Measurements from ENCODE around the gene DYNLT1.

The DYNLT1 gene

GRCh38 chr6:158686311-158686710 is 41.8 kb upstream of the DYNLT1 start:
- Histone ChIP-seq H2BK15ac (ENCODE audit: low read length) (no peak overlapping the region), H3K9me3 (replicated peaks in 1 of 2; ENCODE audit: control insufficient read depth in 2 of 2, insufficient read depth in 1 of 2, low read depth in 1 of 2, low read length in 2 of 2) (no peaks in the 10 kb centered on the region), H2AFZ (ENCODE audit: low read length) (no peak overlapping the region), H2BK120ac (ENCODE audit: low read depth, low read length) (no peak overlapping the region), H2AK5ac (ENCODE audit: low read depth, low read length) (no peak overlapping the region), H4K91ac (ENCODE audit: low read depth, low read length, poor library complexity) (no peak overlapping the region), H3K9ac (ENCODE audit: low read depth, low read length, poor library complexity) (no peak overlapping the region), H3K36me3 (replicated peaks in 1 of 2; ENCODE audit: control insufficient read depth in 2 of 2, insufficient read depth in 2 of 2, low read length in 2 of 2) (peaks cover 0 to 2% of the 10 kb centered on the region in 2 donors), H3K79me1 (ENCODE audit: low read depth, low read length) (no peaks in the 10 kb centered on the region), H2BK12ac (ENCODE audit: low read length) (no peak overlapping the region), H3K4me2 (ENCODE audit: insufficient read depth, low read length, poor library complexity, severe bottlenecking) (no peak overlapping the region), H3K4ac (ENCODE audit: low read length) (no peak overlapping the region), H3K23ac (ENCODE audit: low read depth, low read length, poor library complexity) (no peak overlapping the region), H3K18ac (ENCODE audit: low read length) (no peak overlapping the region), H3K4me1 (ENCODE audit: control insufficient read depth in 2 of 2, insufficient read depth in 1 of 2, low read depth in 1 of 2, low read length in 2 of 2) (no peaks in the 10 kb centered on the region), H2BK5ac (ENCODE audit: low read length) (no peak overlapping the region), H3K27ac (replicated peaks; ENCODE audit: low read length) (no peak overlapping the region), H4K8ac (ENCODE audit: low read depth, low read length) (no peak overlapping the region), H3K4me3 (ENCODE audit: low read length in 2 of 2) (no peak overlapping the region), H3K14ac (ENCODE audit: low read length) (no peak overlapping the region), H3K27me3 (ENCODE audit: control insufficient read depth in 3 of 3, insufficient read depth in 3 of 3, low read depth in 1 of 3, low read length in 3 of 3) (peaks cover 0 to 10% (median 0%) of the 10 kb centered on the region in 3 experiments)
- no CpG with 5 or more reads among the region's 4 CpGs for WGBS, 2 donors (ENCODE audit: extremely low coverage in 2 of 2, insufficient read length in 2 of 2, insufficient replicate concordance in 1 of 2)
- DNase-seq (ENCODE audit: low spot score) = no peak

DNA sequence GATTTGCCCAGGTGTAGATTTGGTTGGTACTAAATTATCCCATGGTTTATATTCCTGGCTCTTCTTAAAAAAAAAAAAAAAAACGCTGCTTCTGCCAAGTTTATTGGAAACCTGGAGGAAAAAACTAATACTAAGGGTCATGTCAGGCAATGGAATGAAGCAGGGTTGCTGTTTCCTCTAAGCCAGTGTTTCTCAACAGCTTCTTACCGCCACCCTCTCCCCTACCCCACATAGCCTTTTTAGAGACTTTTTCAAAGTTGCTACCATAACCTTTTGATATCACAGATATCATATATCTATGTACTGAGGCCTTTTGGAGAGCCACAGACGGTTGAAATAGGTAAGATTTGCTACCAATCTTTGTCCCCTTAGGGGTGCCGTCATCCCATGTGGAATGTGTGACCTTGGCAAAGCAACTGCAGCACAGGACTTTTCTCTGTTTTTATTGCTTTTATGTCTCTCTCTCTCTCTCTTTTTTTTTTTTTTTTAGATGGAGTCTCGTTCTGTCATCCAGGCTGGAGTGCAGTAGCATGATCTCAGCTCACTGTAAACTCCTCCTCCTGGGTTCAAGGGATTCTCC is 40.3 kb upstream of the DYNLT1 start:
- H3K27me3 ChIP-seq (ENCODE audit: control insufficient read depth in 3 of 3, insufficient read depth in 3 of 3, low read depth in 1 of 3, low read length in 3 of 3) = peaks cover 0 to 10% (median 0%) of the 10 kb centered on the region in 3 experiments
- no peak overlapping the region for H2BK120ac ChIP-seq (ENCODE audit: low read depth, low read length)
- H4K91ac ChIP-seq (ENCODE audit: low read depth, low read length, poor library complexity) = no peak overlapping the region
- no peak overlapping the region for H3K23ac ChIP-seq (ENCODE audit: low read depth, low read length, poor library complexity)
- H3K36me3 ChIP-seq (replicated peaks in 1 of 2; ENCODE audit: control insufficient read depth in 2 of 2, insufficient read depth in 2 of 2, low read length in 2 of 2) = no peaks in the 10 kb centered on the region
- no peak overlapping the region for H2BK15ac ChIP-seq (ENCODE audit: low read length)
- no peak for DNase-seq (ENCODE audit: low spot score)
- no CpG with 5 or more reads among the region's 5 CpGs for WGBS, 2 donors (ENCODE audit: extremely low coverage in 2 of 2, insufficient read length in 2 of 2, insufficient replicate concordance in 1 of 2)
- no peak overlapping the region for H2AK5ac ChIP-seq (ENCODE audit: low read depth, low read length)
- no peaks in the 10 kb centered on the region for H3K9me3 ChIP-seq (replicated peaks in 1 of 2; ENCODE audit: control insufficient read depth in 2 of 2, insufficient read depth in 1 of 2, low read depth in 1 of 2, low read length in 2 of 2)
- H3K79me1 ChIP-seq (ENCODE audit: low read depth, low read length) = no peaks in the 10 kb centered on the region
- H2BK5ac ChIP-seq (ENCODE audit: low read length) = no peak overlapping the region
- H3K4me3 ChIP-seq (ENCODE audit: low read length in 2 of 2) = no peak overlapping the region
- H2AFZ ChIP-seq (ENCODE audit: low read length) = no peak overlapping the region
- no peak overlapping the region for H2BK12ac ChIP-seq (ENCODE audit: low read length)
- H3K4ac ChIP-seq (ENCODE audit: low read length) = no peak overlapping the region
- no peak overlapping the region for H3K14ac ChIP-seq (ENCODE audit: low read length)
- no peak overlapping the region for H3K27ac ChIP-seq (replicated peaks; ENCODE audit: low read length)
- no peak overlapping the region for H3K9ac ChIP-seq (ENCODE audit: low read depth, low read length, poor library complexity)
- H4K8ac ChIP-seq (ENCODE audit: low read depth, low read length) = no peak overlapping the region
- H3K4me2 ChIP-seq (ENCODE audit: insufficient read depth, low read length, poor library complexity, severe bottlenecking) = no peak overlapping the region
- H3K4me1 ChIP-seq (ENCODE audit: control insufficient read depth in 2 of 2, insufficient read depth in 1 of 2, low read depth in 1 of 2, low read length in 2 of 2) = no peaks in the 10 kb centered on the region
- H3K18ac ChIP-seq (ENCODE audit: low read length) = no peak overlapping the region

DNA sequence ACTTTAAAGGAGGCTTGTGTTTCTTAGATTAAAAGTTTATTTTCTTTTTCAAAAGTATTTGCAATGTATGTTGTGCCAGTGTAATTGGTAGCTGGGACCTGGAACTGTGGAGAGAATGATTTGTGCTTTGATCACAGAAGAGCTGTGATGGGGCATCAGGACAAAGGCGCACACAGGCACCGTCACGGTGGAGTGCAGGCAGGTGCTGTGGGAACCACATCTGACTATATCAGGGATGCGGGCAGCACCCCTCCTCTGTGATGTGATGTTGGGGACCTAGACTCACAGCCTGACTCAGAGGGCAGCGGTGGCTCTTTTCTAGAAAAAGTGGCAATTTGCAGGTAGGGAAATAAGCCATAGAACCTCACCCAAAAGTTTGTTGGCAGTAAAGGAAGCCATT is 39.8 kb upstream of the DYNLT1 start:
- H3K9me3 ChIP-seq (replicated peaks in 1 of 2; ENCODE audit: control insufficient read depth in 2 of 2, insufficient read depth in 1 of 2, low read depth in 1 of 2, low read length in 2 of 2) = no peaks in the 10 kb centered on the region
- H4K91ac ChIP-seq (ENCODE audit: low read depth, low read length, poor library complexity) = no peak overlapping the region
- no peak overlapping the region for H2AK5ac ChIP-seq (ENCODE audit: low read depth, low read length)
- no peak overlapping the region for H2BK120ac ChIP-seq (ENCODE audit: low read depth, low read length)
- H2BK12ac ChIP-seq (ENCODE audit: low read length) = no peak overlapping the region
- no peak overlapping the region for H2BK15ac ChIP-seq (ENCODE audit: low read length)
- no CpG with 5 or more reads among the region's 5 CpGs for WGBS, 2 donors (ENCODE audit: extremely low coverage in 2 of 2, insufficient read length in 2 of 2, insufficient replicate concordance in 1 of 2)
- no peak overlapping the region for H3K4me2 ChIP-seq (ENCODE audit: insufficient read depth, low read length, poor library complexity, severe bottlenecking)
- no peak overlapping the region for H2AFZ ChIP-seq (ENCODE audit: low read length)
- H3K27ac ChIP-seq (replicated peaks; ENCODE audit: low read length) = no peak overlapping the region
- no peak for DNase-seq (ENCODE audit: low spot score)
- H3K36me3 ChIP-seq (replicated peaks in 1 of 2; ENCODE audit: control insufficient read depth in 2 of 2, insufficient read depth in 2 of 2, low read length in 2 of 2) = no peaks in the 10 kb centered on the region
- no peak overlapping the region for H3K4me3 ChIP-seq (ENCODE audit: low read length in 2 of 2)
- H3K27me3 ChIP-seq (ENCODE audit: control insufficient read depth in 3 of 3, insufficient read depth in 3 of 3, low read depth in 1 of 3, low read length in 3 of 3) = peaks cover 0 to 10% (median 0%) of the 10 kb centered on the region in 3 experiments
- H4K8ac ChIP-seq (ENCODE audit: low read depth, low read length) = no peak overlapping the region
- no peak overlapping the region for H3K18ac ChIP-seq (ENCODE audit: low read length)
- no peak overlapping the region for H3K9ac ChIP-seq (ENCODE audit: low read depth, low read length, poor library complexity)
- no peak overlapping the region for H3K14ac ChIP-seq (ENCODE audit: low read length)
- H3K23ac ChIP-seq (ENCODE audit: low read depth, low read length, poor library complexity) = no peak overlapping the region
- H3K79me1 ChIP-seq (ENCODE audit: low read depth, low read length) = no peaks in the 10 kb centered on the region
- H3K4ac ChIP-seq (ENCODE audit: low read length) = no peak overlapping the region
- H2BK5ac ChIP-seq (ENCODE audit: low read length) = no peak overlapping the region
- no peaks in the 10 kb centered on the region for H3K4me1 ChIP-seq (ENCODE audit: control insufficient read depth in 2 of 2, insufficient read depth in 1 of 2, low read depth in 1 of 2, low read length in 2 of 2)

DNA sequence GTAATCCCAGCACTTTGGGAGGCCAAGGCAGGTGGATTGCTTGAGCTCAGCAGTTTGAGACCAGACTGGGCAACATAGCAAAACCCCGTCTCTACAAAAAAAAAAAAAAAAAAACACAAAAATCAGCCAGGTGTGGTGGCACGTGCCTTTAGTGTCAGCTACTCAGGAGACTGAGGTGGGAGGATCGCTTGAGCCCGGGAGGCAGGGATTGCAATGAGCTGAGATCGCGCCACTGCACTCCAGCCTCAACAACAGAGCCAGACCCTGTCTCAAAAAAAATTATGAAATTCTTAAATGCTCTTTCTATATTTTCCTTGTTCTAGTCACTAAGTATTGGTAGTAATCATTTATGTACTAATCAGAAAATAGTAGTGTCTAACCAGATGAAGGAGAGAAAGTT is 35.9 kb upstream of the DYNLT1 start:
- Histone ChIP-seq H3K36me3 (replicated peaks in 1 of 2; ENCODE audit: control insufficient read depth in 2 of 2, insufficient read depth in 2 of 2, low read length in 2 of 2) (no peaks in the 10 kb centered on the region), H3K4me3 (ENCODE audit: low read length in 2 of 2) (no peak overlapping the region), H3K23ac (ENCODE audit: low read depth, low read length, poor library complexity) (no peak overlapping the region)

More for the DNA sequence above, 35.9 kb upstream of the DYNLT1 start:
- Histone ChIP-seq H3K27ac (replicated peaks; ENCODE audit: low read length) (no peak overlapping the region), H2BK15ac (ENCODE audit: low read length) (no peak overlapping the region), H3K18ac (ENCODE audit: low read length) (no peak overlapping the region), H3K9me3 (replicated peaks in 1 of 2; ENCODE audit: control insufficient read depth in 2 of 2, insufficient read depth in 1 of 2, low read depth in 1 of 2, low read length in 2 of 2) (no peaks in the 10 kb centered on the region), H3K79me1 (ENCODE audit: low read depth, low read length) (no peaks in the 10 kb centered on the region), H3K14ac (ENCODE audit: low read length) (no peak overlapping the region), H2BK5ac (ENCODE audit: low read length) (no peak overlapping the region), H3K9ac (ENCODE audit: low read depth, low read length, poor library complexity) (no peak overlapping the region), H3K4me1 (ENCODE audit: control insufficient read depth in 2 of 2, insufficient read depth in 1 of 2, low read depth in 1 of 2, low read length in 2 of 2) (no peaks in the 10 kb centered on the region), H3K4ac (ENCODE audit: low read length) (no peak overlapping the region), H4K8ac (ENCODE audit: low read depth, low read length) (no peak overlapping the region), H3K27me3 (ENCODE audit: control insufficient read depth in 3 of 3, insufficient read depth in 3 of 3, low read depth in 1 of 3, low read length in 3 of 3) (peaks cover 0 to 5% (median 0%) of the 10 kb centered on the region in 3 experiments), H4K91ac (ENCODE audit: low read depth, low read length, poor library complexity) (no peak overlapping the region), H2AK5ac (ENCODE audit: low read depth, low read length) (no peak overlapping the region), H2BK120ac (ENCODE audit: low read depth, low read length) (no peak overlapping the region), H3K4me2 (ENCODE audit: insufficient read depth, low read length, poor library complexity, severe bottlenecking) (no peak overlapping the region), H2AFZ (ENCODE audit: low read length) (no peak overlapping the region), H2BK12ac (ENCODE audit: low read length) (no peak overlapping the region)
- no CpG with 5 or more reads among the region's 6 CpGs for WGBS, 2 donors (ENCODE audit: extremely low coverage in 2 of 2, insufficient read length in 2 of 2, insufficient replicate concordance in 1 of 2)
- DNase-seq (ENCODE audit: low spot score) = no peak
